ENCODE results near the gene TMEM151A. TPM values are rescaled to one million over a fixed set of nuclear protein-coding genes. Genes with fewer than 3 reads are reported as not detected.

TMEM151A gene
- total RNA-seq, 1 experiment from 2014 or later, result not detected

DNA sequence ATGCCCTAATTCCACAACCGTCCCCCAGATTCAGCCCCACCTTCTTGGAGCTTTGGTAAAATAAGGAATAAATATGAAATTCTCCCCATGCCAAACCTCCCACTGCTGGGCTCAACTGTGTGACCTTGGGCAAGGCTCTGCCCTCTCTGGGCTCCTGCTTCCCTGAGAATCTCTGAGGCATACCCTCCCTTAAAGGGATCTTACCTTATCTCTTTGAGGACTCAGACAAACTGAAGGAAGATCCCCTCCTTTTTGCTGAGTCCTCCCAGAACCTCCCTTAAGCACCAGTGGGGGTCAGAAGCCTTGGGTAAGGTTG is 22.4 kb downstream of the TMEM151A start:
- Histone ChIP-seq H3K9ac (ENCODE audit: low read length) (no peak overlapping the region), H3K27ac (ENCODE audit: low read length) (no peak overlapping the region), H3K4me2 (ENCODE audit: low read length) (no peak overlapping the region), H3K27me3 (ENCODE audit: low read length) (no peaks in the 10 kb centered on the region), H3K36me3 (ENCODE audit: low read depth, low read length) (no peaks in the 10 kb centered on the region), H3K79me2 (ENCODE audit: low read length) (no peaks in the 10 kb centered on the region), H4K20me1 (ENCODE audit: low read length) (no peaks in the 10 kb centered on the region), H3F3A (ENCODE audit: low read length, unreplicated experiment) (no peaks in the 10 kb centered on the region), H3K4me1 (ENCODE audit: insufficient read depth, low read length) (peaks cover 5% of the 10 kb centered on the region), H3K9me3 (ENCODE audit: low read length) (no peaks in the 10 kb centered on the region), H3K9me2 (replicated peaks; ENCODE audit: low read length) (no peaks in the 10 kb centered on the region), H2AFZ (ENCODE audit: low read length) (no peak overlapping the region), H3K4me3 (ENCODE audit: low read length) (no peak overlapping the region)
- intact Hi-C loops (cut with micrococcal nuclease), result no loop called here
- BruUV-seq (replicated peaks), result no TSS peak
- TF ChIP-seq, protein P1, sequence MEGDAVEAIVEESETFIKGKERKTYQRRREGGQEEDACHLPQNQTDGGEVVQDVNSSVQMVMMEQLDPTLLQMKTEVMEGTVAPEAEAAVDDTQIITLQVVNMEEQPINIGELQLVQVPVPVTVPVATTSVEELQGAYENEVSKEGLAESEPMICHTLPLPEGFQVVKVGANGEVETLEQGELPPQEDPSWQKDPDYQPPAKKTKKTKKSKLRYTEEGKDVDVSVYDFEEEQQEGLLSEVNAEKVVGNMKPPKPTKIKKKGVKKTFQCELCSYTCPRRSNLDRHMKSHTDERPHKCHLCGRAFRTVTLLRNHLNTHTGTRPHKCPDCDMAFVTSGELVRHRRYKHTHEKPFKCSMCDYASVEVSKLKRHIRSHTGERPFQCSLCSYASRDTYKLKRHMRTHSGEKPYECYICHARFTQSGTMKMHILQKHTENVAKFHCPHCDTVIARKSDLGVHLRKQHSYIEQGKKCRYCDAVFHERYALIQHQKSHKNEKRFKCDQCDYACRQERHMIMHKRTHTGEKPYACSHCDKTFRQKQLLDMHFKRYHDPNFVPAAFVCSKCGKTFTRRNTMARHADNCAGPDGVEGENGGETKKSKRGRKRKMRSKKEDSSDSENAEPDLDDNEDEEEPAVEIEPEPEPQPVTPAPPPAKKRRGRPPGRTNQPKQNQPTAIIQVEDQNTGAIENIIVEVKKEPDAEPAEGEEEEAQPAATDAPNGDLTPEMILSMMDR (conservative IDR thresholded peaks at IDR 0.05; ENCODE audit: low read depth, low read length), result no peak
- TF ChIP-seq EZH2phosphoT487 (IDR thresholded peaks at IDR 0.05; ENCODE audit: borderline replicate concordance, low read length), result no peak
- no peak for TF ChIP-seq EZH2 (IDR thresholded peaks at IDR 0.05; ENCODE audit: low read length, unreplicated experiment)
- CTCF ChIA-PET, result interaction anchor here (0.6 kb wide), 1 partner anchor 152 kb away, joined by 4 read pairs; no protein-coding TSS in a partner anchor
- DNase-seq (no peak), ATAC-seq (no peak)
- POLR2A ChIA-PET (ENCODE audit: unreplicated experiment), result no interaction called here

DNA sequence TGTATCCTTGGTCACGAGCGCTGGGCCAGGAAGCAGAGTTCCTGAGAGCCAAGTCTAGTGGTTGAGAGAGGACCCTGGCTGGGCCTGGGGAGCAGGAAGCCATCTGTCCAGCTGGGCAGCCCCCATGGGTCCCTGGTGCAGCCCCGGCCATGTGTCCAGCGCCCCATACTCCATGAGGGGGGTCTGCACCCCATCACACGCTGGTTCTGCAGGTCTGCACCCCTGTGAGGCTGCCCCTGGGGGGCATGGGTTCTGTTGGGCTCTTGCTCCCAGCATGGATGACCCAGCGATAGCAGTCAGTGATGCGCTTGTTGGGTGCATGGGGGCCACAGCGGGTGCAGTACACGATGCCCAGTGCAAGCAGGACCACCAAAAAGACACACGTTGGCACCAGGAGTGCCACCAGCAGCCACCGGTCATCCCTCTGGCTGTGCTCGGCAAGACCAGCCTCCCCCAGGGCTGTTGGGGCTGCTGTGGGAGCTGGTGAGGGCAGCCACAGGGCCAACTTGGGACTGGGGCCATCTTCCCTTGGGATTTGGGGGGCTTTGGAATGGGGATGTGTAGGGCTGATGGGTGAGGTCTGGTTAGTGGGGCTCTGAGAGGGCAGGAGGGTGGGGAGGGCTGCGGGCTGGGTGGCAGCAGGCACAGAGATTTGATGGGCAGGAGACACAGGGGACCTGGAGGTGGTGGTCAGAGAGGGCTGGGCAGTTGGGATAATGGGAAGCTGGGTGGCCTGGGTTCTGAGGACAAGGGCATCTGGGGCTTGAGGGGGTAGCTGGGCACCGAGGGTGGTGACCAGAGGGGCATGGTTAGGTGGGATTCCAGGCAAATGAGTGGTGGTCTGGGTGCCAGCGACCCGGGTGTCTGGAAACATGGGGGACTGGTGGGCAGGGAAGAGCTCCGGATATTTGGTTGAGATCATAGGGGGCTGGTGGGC is 23.1 kb downstream of the TMEM151A start:
- POLR2A ChIA-PET (ENCODE audit: unreplicated experiment), result no interaction called here
- H3K4me2 ChIP-seq (ENCODE audit: low read length), result no peak overlapping the region

More for the DNA sequence above, 23.1 kb downstream of the TMEM151A start:
- no peaks in the 10 kb centered on the region for H4K20me1 ChIP-seq (ENCODE audit: low read length)
- no peaks in the 10 kb centered on the region for H3K36me3 ChIP-seq (ENCODE audit: low read depth, low read length)
- peaks cover 5% of the 10 kb centered on the region for H3K4me1 ChIP-seq (ENCODE audit: insufficient read depth, low read length)
- CTCF ChIA-PET, result interaction anchor here (0.6 kb wide), 1 partner anchor 152 kb away, joined by 4 read pairs; no protein-coding TSS in a partner anchor
- no TSS peak for BruUV-seq (replicated peaks)
- H3K27ac ChIP-seq (ENCODE audit: low read length), result no peak overlapping the region
- no peaks in the 10 kb centered on the region for H3K79me2 ChIP-seq (ENCODE audit: low read length)
- no peaks in the 10 kb centered on the region for H3K9me2 ChIP-seq (replicated peaks; ENCODE audit: low read length)
- DNase-seq, result no peak
- intact Hi-C loops (cut with micrococcal nuclease), result no loop called here
- no peak for TF ChIP-seq EZH2phosphoT487 (IDR thresholded peaks at IDR 0.05; ENCODE audit: borderline replicate concordance, low read length)
- TF ChIP-seq, protein P1 (conservative IDR thresholded peaks at IDR 0.05; ENCODE audit: low read depth, low read length), result no peak
- TF ChIP-seq EZH2 (IDR thresholded peaks at IDR 0.05; ENCODE audit: low read length, unreplicated experiment), result no peak
- H3F3A ChIP-seq (ENCODE audit: low read length, unreplicated experiment), result no peaks in the 10 kb centered on the region
- no peak overlapping the region for H3K4me3 ChIP-seq (ENCODE audit: low read length)
- H3K9me3 ChIP-seq (ENCODE audit: low read length), result no peaks in the 10 kb centered on the region
- no peak overlapping the region for H2AFZ ChIP-seq (ENCODE audit: low read length)
- no peaks in the 10 kb centered on the region for H3K27me3 ChIP-seq (ENCODE audit: low read length)
- no peak for ATAC-seq
- H3K9ac ChIP-seq (ENCODE audit: low read length), result no peak overlapping the region

Data from PC-3 (cell line).